NCI-H82 (cell line): Measurements from ENCODE around the gene CDC42SE2.
A peak's percentile ranks its signal among the peaks of the same experiment; 100 is the strongest.
"Not testable (repeated sequence)": the region's sequence is repeated elsewhere in the genome, so short reads cannot be mapped to it uniquely, and the experiment has no call there.

Source experiments
- DNase-seq: peaks from one replicate; lab custom pipeline; 2025; lab: John Stamatoyannopoulos, UW

Gene CDC42SE2

GRCh38 chr5:131392466-131393095 is 128.7 kb downstream of the CDC42SE2 start:
- no peak for DNase-seq

- DNase-seq = no peak
Observed at GRCh38 chr5:131393498-131393968, 129.7 kb downstream of the CDC42SE2 start.

- no peak for DNase-seq
Observed at GRCh38 chr5:131394128-131394527, 130.3 kb downstream of the CDC42SE2 start.

- DNase-seq = no peak
Observed at GRCh38 chr5:131396015-131396414, 132.2 kb downstream of the CDC42SE2 start.

- DNase-seq = no peak
Observed at GRCh38 chr5:131396630-131397273, 132.9 kb downstream of the CDC42SE2 start.

GRCh38 chr5:131399007-131399406 is 135.2 kb downstream of the CDC42SE2 start:
- not testable (repeated sequence) for DNase-seq

GRCh38 chr5:131400585-131400984 is 136.7 kb downstream of the CDC42SE2 start:
- no peak for DNase-seq

GRCh38 chr5:131405674-131406073 is 141.8 kb downstream of the CDC42SE2 start:
- no peak for DNase-seq

GRCh38 chr5:131406076-131406475 is 142.2 kb downstream of the CDC42SE2 start:
- no peak for DNase-seq

GRCh38 chr5:131406975-131407638 is 143.3 kb downstream of the CDC42SE2 start:
- DNase-seq = no peak

GRCh38 chr5:131413605-131414559 is 150.0 kb downstream of the CDC42SE2 start:
- no peak for DNase-seq

- DNase-seq = no peak
Observed at GRCh38 chr5:131416729-131417128, 152.9 kb downstream of the CDC42SE2 start.

GRCh38 chr5:131417240-131417869 is 153.5 kb downstream of the CDC42SE2 start:
- peak; percentile 85 for DNase-seq

GRCh38 chr5:131418846-131419245 is 155.0 kb downstream of the CDC42SE2 start:
- no peak for DNase-seq

- no peak for DNase-seq
Observed at GRCh38 chr5:131419877-131420276, 156.0 kb downstream of the CDC42SE2 start.

- peak; percentile 24 for DNase-seq
Observed at GRCh38 chr5:131423056-131423455, 159.2 kb downstream of the CDC42SE2 start.

GRCh38 chr5:131426011-131426410 is 162.2 kb downstream of the CDC42SE2 start:
- DNase-seq = no peak

GRCh38 chr5:131430794-131431193 is 166.9 kb downstream of the CDC42SE2 start:
- DNase-seq = no peak

- no peak for DNase-seq
Observed at GRCh38 chr5:131431794-131432193, 167.9 kb downstream of the CDC42SE2 start.

GRCh38 chr5:131433109-131433508 is 169.3 kb downstream of the CDC42SE2 start:
- DNase-seq = no peak

- no peak for DNase-seq
Observed at GRCh38 chr5:131436081-131436480, 172.2 kb downstream of the CDC42SE2 start.
